Transverse colon (tissue), 4 donors: ENCODE measurements around the gene MRPS18A. TPM values are rescaled to one million over a fixed set of nuclear protein-coding genes. Genes with fewer than 3 reads are reported as not detected.
"Not testable (repeated sequence)": the region's sequence is repeated elsewhere in the genome, so short reads cannot be mapped to it uniquely, and the experiment has no call there.

Source experiments
- DNase-seq: peaks from one replicate; pipeline ENCODE4 v3.0.0-alpha.2; 2019
- H3K27ac ChIP-seq, 4 donors: fragments of 200-600 bp; sonication (generic); 2 replicates each; pipeline ENCODE4 v1.5.1; 2016 to 2018; ENCODE audit warnings: inconsistent platforms in 4 of 4
- H3K27me3 ChIP-seq: fragments of 200-600 bp; sonication (generic); 2 replicates; pipeline ENCODE4 v1.5.1; 2017; ENCODE audit warnings: inconsistent platforms
- H3K36me3 ChIP-seq, 4 donors: fragments of 200-600 bp; sonication (generic); 2 replicates each; pipeline ENCODE4 v1.5.1; 2017 to 2019; ENCODE audit warnings: inconsistent platforms in 4 of 4
- H3K4me1 ChIP-seq, 4 donors: fragments of 200-600 bp; sonication (generic); 2 replicates each; pipeline ENCODE4 v1.5.1; 2017 to 2020; ENCODE audit warnings: inconsistent platforms in 4 of 4
- H3K4me3 ChIP-seq, 4 donors: fragments of 200-600 bp; sonication (generic); 1 replicate in 1 of 4; 2 replicates in 3 of 4; pipeline versions ENCODE4 v1.5.1 to v1.6.1; 2017 to 2019; ENCODE audit warnings: inconsistent platforms in 4 of 4
- H3K9me3 ChIP-seq, 2 donors: fragments of 200-600 bp; sonication (generic); 2 replicates each; pipeline ENCODE4 v1.5.1; 2017 to 2019; ENCODE audit warnings: inconsistent platforms in 2 of 2
- CTCF ChIP-seq, 5 experiments: fragments of 200-600 bp in 3 of 5; fragments of 450-650 bp in 2 of 5; sonication (generic) in 3 of 5; IDR thresholded peaks; 1 replicate in 2 of 5; 2 replicates in 3 of 5; pipeline ENCODE4 v1.5.1; 2016 to 2017; ENCODE audit warnings: antibody characterized with exemption in 5 of 5, inconsistent platforms in 3 of 5, mild to moderate bottlenecking in 2 of 5, moderate library complexity in 1 of 5
- EP300 ChIP-seq: sonication (generic); formaldehyde crosslinking; IDR thresholded peaks from one replicate; pipeline ENCODE4 v1.6.1; 2017; ENCODE audit warnings: antibody characterized with exemption, low read depth
- POLR2A ChIP-seq: fragments of 450-650 bp; IDR thresholded peaks from one replicate; pipeline ENCODE4 v1.6.1; 2016; ENCODE audit warnings: antibody characterized with exemption, mild to moderate bottlenecking, moderate library complexity
- POLR2AphosphoS5 ChIP-seq, 3 donors: sonication (generic); formaldehyde crosslinking; IDR thresholded peaks; one replicate each; pipeline ENCODE4 v1.6.1; 2016; ENCODE audit warnings: antibody characterized with exemption in 3 of 3
- WGBS, 2 donors: methylation state at CpG; one replicate each; pipeline ENCODE4 v1.1.5; 2018; ENCODE audit warnings: low coverage in 1 of 2; 5-methylcytosine and 5-hydroxymethylcytosine counted together
- in situ Hi-C, 4 donors: fragments of 200-750 bp; cut with MboI; loops; one replicate each; pipeline versions ENCODE4 v1.15.0 to v1.15.1; 2017; ENCODE audit warnings: low sequenced_read_pairs in 3 of 4, low pct_ligation_motif_present in 1 of 4, low pct_unique_long_range_greater_than_20kb in 1 of 4
- intact Hi-C: fragments of 100-400 bp; cut with DNase I; formaldehyde crosslinking; loops from one replicate; pipeline ENCODE4 v1.15.1; 2023; ENCODE audit warnings: low total_unique reads
- total RNA-seq, 4 donors: library from RNA; depleted of rRNA; stranded (reverse); fragments of >200 nt; gene quantifications; one replicate each; pipeline ENCODE4 v1.1.0, GENCODE V29; 2016

MRPS18A gene
- total RNA-seq, 4 donors from 2014 or later: 25.4 to 48.6 (median 40.3) TPM

- no peaks in the 10 kb centered on the region for H3K9me3 ChIP-seq
- TF ChIP-seq CTCF (IDR thresholded peaks at IDR 0.05) (no peak), EP300 (no peak), POLR2A (no peak), POLR2AphosphoS5 (IDR thresholded peaks at IDR 0.05) (no peak)
- H3K4me3 ChIP-seq: no peak overlapping the region
- DNase-seq: no peak
- no peak overlapping the region for H3K27ac ChIP-seq
- whole genome bisulfite sequencing, 2 donors: 88 to 95% methylated on average over 9 of the region's 9 CpGs
- no peaks in the 10 kb centered on the region for H3K4me1 ChIP-seq
- no peaks in the 10 kb centered on the region for H3K27me3 ChIP-seq
- no peaks in the 10 kb centered on the region for H3K36me3 ChIP-seq
- in situ Hi-C loops (loop anchor here in 3 of 4 donors (25.0 kb wide), 2 partner anchors 104 to 429 kb away; partner anchors contain the start of gene VEGFA (in 2 of the 3)), intact Hi-C loops (no loop called here)
Observed at GRCh38 chr6:43658161-43658560, 29.4 kb downstream of the MRPS18A start.

GRCh38 chr6:43657221-43657802 is 30.3 kb downstream of the MRPS18A start:
- TF ChIP-seq POLR2A (no peak), EP300 (no peak), CTCF (IDR thresholded peaks at IDR 0.05) (no peak), POLR2AphosphoS5 (IDR thresholded peaks at IDR 0.05) (no peak)
- no peak overlapping the region for H3K27ac ChIP-seq
- no peaks in the 10 kb centered on the region for H3K36me3 ChIP-seq
- no peak for DNase-seq
- no peaks in the 10 kb centered on the region for H3K4me1 ChIP-seq
- 88 to 91% methylated on average over 1 to 3 of the region's 3 CpGs for WGBS, 2 donors
- no peaks in the 10 kb centered on the region for H3K9me3 ChIP-seq
- intact Hi-C loops (no loop called here), in situ Hi-C loops (loop anchor here in 3 of 4 donors (25.0 kb wide), 2 partner anchors 105 to 430 kb away; partner anchors contain the start of gene VEGFA (in 2 of the 3))
- H3K27me3 ChIP-seq: no peaks in the 10 kb centered on the region
- H3K4me3 ChIP-seq: no peak overlapping the region

- DNase-seq, H3K36me3 ChIP-seq, H3K27ac ChIP-seq, intact Hi-C loops, H3K4me3 ChIP-seq, H3K27me3 ChIP-seq, H3K4me1 ChIP-seq, H3K9me3 ChIP-seq: not testable (repeated sequence)
- 71 to 98% methylated on average over 1 to 2 of the region's 2 CpGs for WGBS, 2 donors
- in situ Hi-C loops: loop anchor here in 3 of 4 donors (25.0 kb wide), 2 partner anchors 109 to 434 kb away; partner anchors contain the start of gene VEGFA (in 2 of the 3)
Observed at GRCh38 chr6:43652822-43653221, 34.8 kb downstream of the MRPS18A start.

- Histone ChIP-seq H3K36me3 (no peaks in the 10 kb centered on the region), H3K4me1 (peaks cover 8 to 13% (median 10%) of the 10 kb centered on the region in 4 donors), H3K27ac (no peak overlapping the region), H3K4me3 (no peak overlapping the region), H3K27me3 (no peaks in the 10 kb centered on the region), H3K9me3 (no peaks in the 10 kb centered on the region)
- TF ChIP-seq EP300 (no peak), POLR2AphosphoS5 (IDR thresholded peaks at IDR 0.05) (no peak), POLR2A (no peak), CTCF (IDR thresholded peaks at IDR 0.05) (no peak)
- in situ Hi-C loops (no loop called here), intact Hi-C loops (no loop called here)
- no peak for DNase-seq
- WGBS, 2 donors: 60 to 96% methylated on average over 1 to 2 of the region's 2 CpGs
Observed at GRCh38 chr6:43648248-43648647, 39.3 kb downstream of the MRPS18A start.

- Histone ChIP-seq H3K27ac (no peak overlapping the region), H3K27me3 (no peaks in the 10 kb centered on the region), H3K36me3 (no peaks in the 10 kb centered on the region), H3K4me3 (no peak overlapping the region), H3K4me1 (peaks cover 8 to 13% (median 10%) of the 10 kb centered on the region in 4 donors), H3K9me3 (no peaks in the 10 kb centered on the region)
- WGBS, 2 donors: 95 to 100% methylated on average over 1 to 3 of the region's 3 CpGs
- in situ Hi-C loops (no loop called here), intact Hi-C loops (no loop called here)
- no peak for TF ChIP-seq CTCF (IDR thresholded peaks at IDR 0.05)
- TF ChIP-seq EP300: no peak
- no peak for TF ChIP-seq POLR2A
- TF ChIP-seq POLR2AphosphoS5 (IDR thresholded peaks at IDR 0.05): no peak
- DNase-seq: no peak
Observed at GRCh38 chr6:43647613-43648012, 40.0 kb downstream of the MRPS18A start.
